Panc1 (cell line): ENCODE data around the gene HMG20B. TPM values are rescaled to one million over a fixed set of nuclear protein-coding genes. Genes with fewer than 3 reads are reported as not detected.

Experiments
- ATAC-seq: fragments of 200-7000 bp; cut with Tn5 transposase; 2 replicates; pipeline ENCODE4 v1.9.1; 2020; ENCODE audit warnings: mild to moderate bottlenecking, moderate library complexity
- BruUV-seq: library from RNA; stranded (reverse); fragments of 400-500 nt; replicated peaks from 2 replicates; lab custom pipeline; 2021; lab: Mats Ljungman, UMichigan
- CTCF ChIA-PET: fragments of 300-600 bp; sonication (Branson Sonifier 250); formaldehyde crosslinking; loops from one replicate; lab custom pipeline; 2022; ENCODE audit warnings: antibody characterized with exemption; lab: Charles Lee
- POLR2A ChIA-PET: fragments of 300-600 bp; sonication (Branson Sonifier 250); formaldehyde crosslinking; loops from one replicate; lab custom pipeline; 2022; ENCODE audit warnings: antibody characterized with exemption; lab: Charles Lee
- DNase-seq: peaks from one replicate; pipeline ENCODE4 v3.0.0-alpha.2; 2010; ENCODE audit warnings: low read depth, low spot score
- H3K27ac ChIP-seq: 2 replicates; pipeline ENCODE4 v1.5.1; 2011; ENCODE audit warnings: mild to moderate bottlenecking, low read length, inconsistent platforms
- H3K27me3 ChIP-seq: fragments of 200-500 bp; sonication (Bioruptor generic); 2 replicates; pipeline ENCODE4 v1.6.0; 2014; ENCODE audit warnings: low read length, inconsistent platforms; ENCODE audit not compliant: control insufficient read depth, insufficient read depth
- H3K36me3 ChIP-seq: fragments of 200-500 bp; sonication (Bioruptor generic); 2 replicates; pipeline ENCODE4 v1.5.1; 2014; ENCODE audit warnings: inconsistent platforms, mild to moderate bottlenecking, low read length, moderate library complexity; ENCODE audit not compliant: control insufficient read depth, insufficient read depth
- H3K4me1 ChIP-seq: 2 replicates; pipeline ENCODE4 v1.5.1; 2011; ENCODE audit warnings: inconsistent platforms, mild to moderate bottlenecking, low read length, moderate library complexity; ENCODE audit not compliant: control insufficient read depth, insufficient read depth
- H3K4me3 ChIP-seq, 2 experiments: 2 replicates each; pipeline ENCODE4 v1.5.1; 2011 to 2012; ENCODE audit warnings: low read depth in 2 of 2, low read length in 2 of 2, mild to moderate bottlenecking in 2 of 2, inconsistent platforms in 1 of 2, moderate library complexity in 1 of 2
- H3K9me3 ChIP-seq: fragments of 200-500 bp; sonication (Bioruptor generic); 2 replicates; pipeline ENCODE4 v1.5.1; 2014; ENCODE audit warnings: low read depth, mild to moderate bottlenecking, inconsistent platforms, low read length, moderate library complexity; ENCODE audit not compliant: control insufficient read depth, insufficient read depth
- CTCF ChIP-seq: fragments of 450-650 bp; IDR thresholded peaks from 2 replicates; pipeline ENCODE4 v1.5.1; 2017; ENCODE audit warnings: mild to moderate bottlenecking
- POLR2AphosphoS5 ChIP-seq: IDR thresholded peaks from 2 replicates; pipeline ENCODE4 v1.6.1; 2012; ENCODE audit warnings: mild to moderate bottlenecking, low read depth, low read length, moderate library complexity
- SIN3A ChIP-seq: IDR thresholded peaks from 2 replicates; pipeline ENCODE4 v1.6.1; 2012; ENCODE audit warnings: low read depth, mild to moderate bottlenecking, low read length, moderate library complexity, borderline replicate concordance; ENCODE audit not compliant: insufficient read depth
- TCF7L2 ChIP-seq: IDR thresholded peaks from 2 replicates; pipeline ENCODE4 v1.6.1; 2011; ENCODE audit warnings: mild to moderate bottlenecking, low read depth, low read length, inconsistent platforms
- in situ Hi-C: cut with HindIII; loops from 2 replicates; pipeline ENCODE4 v1.10.0; 2016; ENCODE audit warnings: low sequenced_read_pairs, low pct_unique_long_range_greater_than_20kb
- intact Hi-C: fragments of 100-400 bp; cut with micrococcal nuclease; formaldehyde crosslinking; loops from one replicate; pipeline ENCODE4 v1.10.0; 2022; ENCODE audit not compliant: unreplicated experiment
- total RNA-seq: library from RNA; stranded (reverse); gene quantifications from one replicate; pipeline ENCODE4 v1.2.1, GENCODE V29; 2021; ENCODE audit not compliant: unreplicated experiment
- TF ChIP-seq, protein P1 (sequence below), 2 experiments: IDR thresholded peaks; 2 replicates each; pipeline ENCODE4 v1.6.1; 2011 to 2012; ENCODE audit warnings: low read depth in 2 of 2, control low read depth in 1 of 2, low read length in 1 of 2, mild to moderate bottlenecking in 1 of 2, moderate library complexity in 1 of 2; ENCODE audit not compliant: insufficient read depth in 1 of 2

HMG20B gene
- total RNA-seq, 1 experiment from 2014 or later = 74.7 TPM

DNA sequence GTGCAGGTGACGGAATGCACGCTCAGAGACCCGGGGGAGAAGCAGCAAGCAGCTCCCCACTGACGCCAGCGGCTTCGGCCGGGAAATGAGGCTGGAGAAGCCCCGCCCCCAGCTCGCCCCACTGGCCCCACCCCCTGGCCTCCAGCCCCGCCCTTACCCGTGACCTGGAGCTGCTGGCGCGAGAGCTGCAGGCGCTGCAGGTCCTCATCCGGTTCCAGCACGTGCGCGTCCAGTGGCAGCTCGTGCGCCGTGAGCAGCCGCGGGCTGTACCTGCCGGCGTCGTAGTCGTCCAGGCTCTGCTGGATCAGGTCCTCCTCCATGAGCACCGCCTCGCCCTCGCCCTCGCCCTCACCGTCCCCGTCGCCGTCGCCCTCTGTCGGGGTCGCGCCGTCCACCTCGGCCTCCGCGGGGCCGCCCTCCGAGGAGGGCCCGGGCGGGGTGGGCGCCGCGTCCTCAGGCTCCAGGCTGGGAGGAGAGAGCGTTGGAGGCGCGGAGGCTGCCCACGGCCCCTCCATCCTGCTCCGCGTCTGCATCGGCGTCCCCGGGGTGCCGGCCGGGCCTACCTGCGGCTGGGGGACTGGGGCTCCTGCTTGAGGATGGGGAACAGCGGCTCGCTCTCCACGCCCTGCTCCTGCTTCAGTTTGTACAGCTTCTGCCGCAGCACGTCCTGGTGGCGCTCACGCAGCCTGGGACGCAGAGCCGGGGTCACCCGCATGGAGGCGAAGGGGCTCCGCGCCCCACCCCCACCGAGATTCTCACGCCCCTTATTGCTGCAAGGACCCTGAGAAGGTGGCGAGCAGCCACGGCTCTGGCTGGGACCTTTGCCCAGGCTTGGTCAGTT is 40.4 kb downstream of the HMG20B start:
- intact Hi-C loops (no loop called here), in situ Hi-C loops (no loop called here)
- Histone ChIP-seq H3K9me3 (no peaks in the 10 kb centered on the region), H3K4me1 (peaks cover 19% of the 10 kb centered on the region), H3K27ac (no peak overlapping the region), H3K4me3 (no peak overlapping the region), H3K27me3 (no peaks in the 10 kb centered on the region), H3K36me3 (no peaks in the 10 kb centered on the region)
- DNase-seq (no peak), ATAC-seq (no peak)
- TF ChIP-seq TCF7L2 (no peak), POLR2AphosphoS5 (no peak), SIN3A (no peak), CTCF (no peak)
- TF ChIP-seq, protein P1, sequence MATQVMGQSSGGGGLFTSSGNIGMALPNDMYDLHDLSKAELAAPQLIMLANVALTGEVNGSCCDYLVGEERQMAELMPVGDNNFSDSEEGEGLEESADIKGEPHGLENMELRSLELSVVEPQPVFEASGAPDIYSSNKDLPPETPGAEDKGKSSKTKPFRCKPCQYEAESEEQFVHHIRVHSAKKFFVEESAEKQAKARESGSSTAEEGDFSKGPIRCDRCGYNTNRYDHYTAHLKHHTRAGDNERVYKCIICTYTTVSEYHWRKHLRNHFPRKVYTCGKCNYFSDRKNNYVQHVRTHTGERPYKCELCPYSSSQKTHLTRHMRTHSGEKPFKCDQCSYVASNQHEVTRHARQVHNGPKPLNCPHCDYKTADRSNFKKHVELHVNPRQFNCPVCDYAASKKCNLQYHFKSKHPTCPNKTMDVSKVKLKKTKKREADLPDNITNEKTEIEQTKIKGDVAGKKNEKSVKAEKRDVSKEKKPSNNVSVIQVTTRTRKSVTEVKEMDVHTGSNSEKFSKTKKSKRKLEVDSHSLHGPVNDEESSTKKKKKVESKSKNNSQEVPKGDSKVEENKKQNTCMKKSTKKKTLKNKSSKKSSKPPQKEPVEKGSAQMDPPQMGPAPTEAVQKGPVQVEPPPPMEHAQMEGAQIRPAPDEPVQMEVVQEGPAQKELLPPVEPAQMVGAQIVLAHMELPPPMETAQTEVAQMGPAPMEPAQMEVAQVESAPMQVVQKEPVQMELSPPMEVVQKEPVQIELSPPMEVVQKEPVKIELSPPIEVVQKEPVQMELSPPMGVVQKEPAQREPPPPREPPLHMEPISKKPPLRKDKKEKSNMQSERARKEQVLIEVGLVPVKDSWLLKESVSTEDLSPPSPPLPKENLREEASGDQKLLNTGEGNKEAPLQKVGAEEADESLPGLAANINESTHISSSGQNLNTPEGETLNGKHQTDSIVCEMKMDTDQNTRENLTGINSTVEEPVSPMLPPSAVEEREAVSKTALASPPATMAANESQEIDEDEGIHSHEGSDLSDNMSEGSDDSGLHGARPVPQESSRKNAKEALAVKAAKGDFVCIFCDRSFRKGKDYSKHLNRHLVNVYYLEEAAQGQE (IDR thresholded peaks at IDR 0.05; ENCODE audit: insufficient read depth in 1 of 2, low read depth in 2 of 2, low read length in 1 of 2) = no peak
- ChIA-PET CTCF (interaction anchor here (0.6 kb wide), 1 partner anchor 25 kb away, joined by 4 read pairs; no protein-coding TSS in a partner anchor), POLR2A (no interaction called here)
- BruUV-seq = no TSS peak

- in situ Hi-C loops = no loop called here
- H3K36me3 ChIP-seq = no peaks in the 10 kb centered on the region
- CTCF ChIA-PET = interaction anchor here (0.6 kb wide), 1 partner anchor 26 kb away, joined by 4 read pairs; no protein-coding TSS in a partner anchor
Observed at GRCh38 chr19:3613818-3614661, 41.3 kb downstream of the HMG20B start.

More at GRCh38 chr19:3613818-3614661, 41.3 kb downstream of the HMG20B start:
- no peak overlapping the region for H3K4me3 ChIP-seq
- H3K4me1 ChIP-seq = peaks cover 15% of the 10 kb centered on the region
- DNase-seq (no peak), ATAC-seq (no peak)
- no TSS peak for BruUV-seq
- H3K27me3 ChIP-seq = no peaks in the 10 kb centered on the region
- TF ChIP-seq SIN3A = no peak
- TF ChIP-seq CTCF = no peak
- TF ChIP-seq TCF7L2 = no peak
- TF ChIP-seq POLR2AphosphoS5 = no peak
- TF ChIP-seq, protein P1 (IDR thresholded peaks at IDR 0.05; ENCODE audit: insufficient read depth in 1 of 2, low read depth in 2 of 2, low read length in 1 of 2) = no peak
- no peaks in the 10 kb centered on the region for H3K9me3 ChIP-seq
- POLR2A ChIA-PET = no interaction called here
- intact Hi-C loops = no loop called here
- H3K27ac ChIP-seq = no peak overlapping the region
